Measurements from ENCODE around the gene ERICH4.
"Not testable (repeated sequence)": the region's sequence is repeated elsewhere in the genome, so short reads cannot be mapped to it uniquely, and the experiment has no call there.

The ERICH4 gene

GRCh38 chr19:41442473-41443355 is at the start of gene ERICH4:
Gene ERICH4 (plus strand): TSS chr19:41443156. CDS start chr19:41443170, 14 bp downstream.
- DNase-seq (ENCODE audit: low read depth) = no peak

GRCh38 chr19:41395355-41395754 is 47.6 kb upstream of the ERICH4 start:
- DNase-seq (ENCODE audit: low read depth) = no peak

- DNase-seq (ENCODE audit: low read depth) = peak; percentile 100
Measured at GRCh38 chr19:41397086-41398049, 45.6 kb upstream of the ERICH4 start, which contains the start of the genes BCKDHA and EXOSC5. Gene BCKDHA (plus strand): TSS chr19:41397818. CDS start chr19:41397828, 10 bp downstream. Gene EXOSC5 (minus strand): TSS chr19:41397359. CDS start chr19:41397328, 31 bp downstream.

GRCh38 chr19:41398050-41398418 is 44.9 kb upstream of the ERICH4 start:
- no peak for DNase-seq (ENCODE audit: low read depth)

GRCh38 chr19:41398598-41398997 is 44.4 kb upstream of the ERICH4 start:
- no peak for DNase-seq (ENCODE audit: low read depth)

- DNase-seq (ENCODE audit: low read depth) = no peak
Measured at GRCh38 chr19:41399091-41399490, 43.9 kb upstream of the ERICH4 start.

- no peak for DNase-seq (ENCODE audit: low read depth)
Measured at GRCh38 chr19:41399525-41399924, 43.4 kb upstream of the ERICH4 start.

GRCh38 chr19:41401483-41401882 is 41.5 kb upstream of the ERICH4 start:
- no peak for DNase-seq (ENCODE audit: low read depth)

- no peak for DNase-seq (ENCODE audit: low read depth)
Measured at GRCh38 chr19:41402010-41402409, 40.9 kb upstream of the ERICH4 start.

- DNase-seq (ENCODE audit: low read depth) = no peak
Measured at GRCh38 chr19:41403181-41403970, 39.6 kb upstream of the ERICH4 start.

- no peak for DNase-seq (ENCODE audit: low read depth)
Measured at GRCh38 chr19:41405776-41406175, 37.2 kb upstream of the ERICH4 start.

- no peak for DNase-seq (ENCODE audit: low read depth)
Measured at GRCh38 chr19:41407271-41407670, 35.7 kb upstream of the ERICH4 start.

- no peak for DNase-seq (ENCODE audit: low read depth)
Measured at GRCh38 chr19:41408256-41408655, 34.7 kb upstream of the ERICH4 start.

- not testable (repeated sequence) for DNase-seq (ENCODE audit: low read depth)
Measured at GRCh38 chr19:41408846-41409245, 34.1 kb upstream of the ERICH4 start.

GRCh38 chr19:41409288-41409687 is 33.7 kb upstream of the ERICH4 start:
- peak; percentile 48 for DNase-seq (ENCODE audit: low read depth)

- DNase-seq (ENCODE audit: low read depth) = no peak
Measured at GRCh38 chr19:41410336-41411054, 32.5 kb upstream of the ERICH4 start.

GRCh38 chr19:41411100-41411967 is 31.6 kb upstream of the ERICH4 start:
- DNase-seq (ENCODE audit: low read depth) = no peak

GRCh38 chr19:41411968-41412265 is 31.0 kb upstream of the ERICH4 start:
- no peak for DNase-seq (ENCODE audit: low read depth)

- no peak for DNase-seq (ENCODE audit: low read depth)
Measured at GRCh38 chr19:41412953-41413352, 30.0 kb upstream of the ERICH4 start.

GRCh38 chr19:41413947-41414346 is 29.0 kb upstream of the ERICH4 start:
- DNase-seq (ENCODE audit: low read depth) = no peak
